Activated naive CD4-positive, alpha-beta T cell treated with anti-CD3 and anti-CD28 coated beads, Interleukin-2, amount 10 ng/mL, durations not matched to agents 5 hours and 36 hours (primary cell): ENCODE results near the gene RAX. TPM values are rescaled to one million over a fixed set of nuclear protein-coding genes. Genes with fewer than 3 reads are reported as not detected.

Experiments used
- total RNA-seq, 2 experiments: library from RNA; stranded (reverse); gene quantifications; one replicate each; pipeline ENCODE4 v1.2.3, GENCODE V29; 2021

RAX gene
- total RNA-seq, result not detected

GRCh38 chr18:59272891-59273758, at the start of gene RAX:
Gene RAX, minus strand, starts transcription at chr18:59273454. Its CDS starts 248 bp downstream, at chr18:59273206.

GRCh38 chr18:59318460-59319050, 45.3 kb upstream of the RAX start, which contains the start of gene CPLX4:
Gene CPLX4, minus strand, starts transcription at chr18:59318649. Its CDS starts 187 bp downstream, at chr18:59318462.

GRCh38 chr18:59219672-59220163, 53.5 kb downstream of the RAX start, which contains the start of gene GRP:
Gene GRP, plus strand, starts transcription at chr18:59220158. Its CDS starts 108 bp downstream, at chr18:59220266.

Other genes starting within 250 kb of the RAX start
- gene SEC11C, start 133.6 kb downstream of the RAX start, total RNA-seq, result 10 to 100 TPM; 54.7 to 61.0 TPM
- gene GRP, start 53.3 kb downstream of the RAX start, total RNA-seq, result not detected
- not detected for gene CPLX4, start 45.2 kb upstream of the RAX start, total RNA-seq
- 10 to 100 TPM; 81.1 to 84.1 TPM for gene LMAN1, start 85.8 kb upstream of the RAX start, total RNA-seq